ENCODE results near the gene XCR1.

GRCh38 chr3:46068501-46068900, 41.2 kb upstream of the XCR1 start:
- TF ChIP-seq POLR2A (IDR thresholded peaks at IDR 0.05) (no peak), CTCF (IDR thresholded peaks at IDR 0.05) (no peak)
